ENCODE results near the gene HCST. TPM values are rescaled to one million over a fixed set of nuclear protein-coding genes. Genes with fewer than 3 reads are reported as not detected.
"Not testable (repeated sequence)": the region's sequence is repeated elsewhere in the genome, so short reads cannot be mapped to it uniquely, and the experiment has no call there.

HCST gene, protein sequence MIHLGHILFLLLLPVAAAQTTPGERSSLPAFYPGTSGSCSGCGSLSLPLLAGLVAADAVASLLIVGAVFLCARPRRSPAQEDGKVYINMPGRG
- total RNA-seq: 20.9 TPM
- long read RNA-seq, partial matches to known transcripts: 1 of 5 reads
- long read RNA-seq, other reads (novel, unspliced or antisense): 4 of 5 reads

DNA sequence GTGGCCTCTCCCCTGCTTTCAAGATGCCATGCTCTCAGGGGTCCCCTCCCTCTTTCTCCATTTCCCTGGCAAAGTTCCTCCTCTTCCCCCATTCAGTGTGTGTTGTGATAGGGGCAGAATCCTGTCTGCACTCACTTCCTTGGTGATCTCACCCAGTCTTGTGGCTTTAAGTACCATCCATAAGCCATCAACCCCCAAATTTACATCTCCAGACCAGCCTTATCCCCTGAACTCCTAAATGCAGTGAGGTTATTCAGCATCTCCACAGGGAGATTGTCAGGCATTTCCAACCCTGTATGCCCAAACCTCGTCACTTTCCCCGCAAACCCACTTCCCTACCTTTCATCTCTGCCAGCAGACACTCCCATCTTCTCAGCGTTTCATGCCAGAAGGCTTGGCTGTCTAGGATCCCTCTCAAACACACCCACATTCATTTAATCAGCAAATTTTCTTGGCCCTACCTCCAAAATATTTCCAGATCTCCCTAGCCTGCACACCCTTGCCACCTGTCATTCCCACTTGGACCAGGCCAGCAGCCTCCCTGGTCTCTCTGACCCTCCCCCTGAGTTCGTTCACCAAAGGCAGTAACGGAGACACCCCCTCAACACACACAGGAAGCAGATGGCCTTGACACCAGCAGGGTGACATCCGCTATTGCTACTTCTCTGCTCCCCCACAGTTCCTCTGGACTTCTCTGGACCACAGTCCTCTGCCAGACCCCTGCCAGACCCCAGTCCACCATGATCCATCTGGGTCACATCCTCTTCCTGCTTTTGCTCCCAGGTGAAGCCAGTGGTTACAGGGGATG, at the start of gene HCST:
Gene HCST (plus strand): TSS at position 676 of the 808 bp plus-strand sequence. CDS start 65 bp downstream, at position 741.
- DNase-seq (ENCODE audit: low spot score): no peak

DNA sequence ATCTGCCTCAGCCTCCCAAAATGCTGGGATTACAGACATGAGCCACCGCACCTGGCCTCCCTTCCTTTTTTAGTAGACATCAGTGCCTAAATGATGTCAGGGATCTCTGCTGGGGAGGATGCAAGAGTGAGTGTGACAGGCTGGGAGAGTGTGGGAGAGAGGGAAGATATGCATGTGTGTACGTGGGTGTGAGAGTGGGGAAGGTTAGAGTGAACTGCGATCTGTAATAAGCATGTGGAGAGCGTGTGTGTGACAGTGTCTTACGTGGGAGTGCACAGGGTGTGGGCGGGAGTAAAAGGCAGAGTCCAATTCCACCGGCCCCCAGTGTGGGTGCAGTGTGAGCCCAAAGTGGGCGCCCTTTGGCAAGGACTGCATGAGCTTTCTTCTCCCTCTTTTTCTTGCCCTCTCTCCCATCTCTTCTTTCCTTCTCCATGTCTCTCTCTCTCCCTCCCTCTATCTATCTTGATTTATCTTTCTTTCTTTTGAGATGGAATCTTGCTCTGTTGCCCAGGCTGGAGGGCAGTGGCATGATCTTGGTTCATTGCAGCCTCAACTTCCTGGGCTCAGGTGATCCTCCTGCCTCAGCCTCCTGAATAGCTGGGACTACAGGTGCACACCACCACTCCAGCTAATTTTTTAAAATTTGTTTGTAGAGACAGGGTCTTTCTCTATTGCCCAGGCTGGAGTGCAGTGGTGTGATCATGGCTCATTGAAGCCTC, 49.1 kb upstream of the HCST start:
- DNase-seq (ENCODE audit: low spot score): no peak

DNA sequence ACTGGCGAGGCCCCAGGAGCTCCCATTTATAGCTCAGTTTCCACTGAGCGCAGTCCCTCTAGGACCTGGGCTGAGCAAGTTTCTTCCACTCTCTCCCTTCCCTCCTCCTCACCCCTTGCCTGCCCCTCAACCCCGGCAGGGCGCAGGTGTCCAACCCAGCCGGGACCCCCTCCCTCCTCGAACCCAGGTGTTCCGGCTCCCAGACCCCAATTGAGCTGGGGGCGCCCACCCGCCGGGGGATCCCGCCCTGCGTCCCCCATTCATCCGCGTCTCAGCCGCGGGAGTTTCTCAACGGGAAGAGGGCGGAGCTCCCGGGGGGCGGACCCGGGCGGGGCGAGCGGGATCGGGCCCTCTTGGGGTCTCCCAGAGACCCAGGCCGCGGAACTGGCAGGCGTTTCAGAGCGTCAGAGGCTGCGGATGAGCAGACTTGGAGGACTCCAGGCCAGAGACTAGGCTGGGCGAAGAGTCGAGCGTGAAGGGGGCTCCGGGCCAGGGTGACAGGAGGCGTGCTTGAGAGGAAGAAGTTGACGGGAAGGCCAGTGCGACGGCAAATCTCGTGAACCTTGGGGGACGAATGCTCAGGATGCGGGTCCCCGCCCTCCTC, 45.7 kb upstream of the HCST start, which contains the start of gene KIRREL2:
Gene KIRREL2 (plus strand): TSS at position 366 of the 604 bp plus-strand sequence. CDS start 209 bp downstream, at position 575.
- DNase-seq (ENCODE audit: low spot score): no peak

DNA sequence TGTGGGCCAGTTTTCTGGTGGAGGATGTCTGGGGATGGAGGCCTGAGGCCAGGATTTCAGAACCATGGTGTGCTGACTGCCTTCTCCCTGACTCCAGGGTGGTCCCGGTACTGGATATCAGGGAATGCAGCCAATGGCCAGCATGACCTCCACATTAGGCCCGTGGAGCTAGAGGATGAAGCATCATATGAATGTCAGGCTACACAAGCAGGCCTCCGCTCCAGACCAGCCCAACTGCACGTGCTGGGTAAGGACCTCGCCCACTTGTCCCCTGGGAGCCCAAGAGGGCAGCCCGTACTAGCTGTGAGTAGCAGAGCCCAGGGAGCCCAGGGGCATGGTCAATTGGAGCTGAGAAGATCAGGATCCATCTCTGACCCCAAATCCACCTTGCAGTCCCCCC, 44.0 kb upstream of the HCST start:
- no peak for DNase-seq (ENCODE audit: low spot score)

DNA sequence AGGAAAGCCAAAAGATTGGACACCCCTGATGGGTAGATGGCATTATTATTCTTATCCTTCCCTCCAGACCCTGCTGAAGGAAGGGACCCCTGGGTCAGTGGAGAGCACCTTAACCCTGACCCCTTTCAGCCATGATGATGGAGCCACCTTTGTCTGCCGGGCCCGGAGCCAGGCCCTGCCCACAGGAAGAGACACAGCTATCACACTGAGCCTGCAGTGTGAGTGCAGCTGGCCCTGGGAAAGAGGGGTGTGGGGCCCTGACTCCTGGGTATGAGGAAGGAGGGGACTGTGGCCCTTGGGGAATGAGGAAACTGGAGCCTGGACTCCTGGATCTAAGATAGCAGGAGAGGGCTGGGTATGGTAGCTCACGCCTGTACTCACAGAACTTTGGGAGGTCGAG, 42.9 kb upstream of the HCST start:
- no peak for DNase-seq (ENCODE audit: low spot score)

DNA sequence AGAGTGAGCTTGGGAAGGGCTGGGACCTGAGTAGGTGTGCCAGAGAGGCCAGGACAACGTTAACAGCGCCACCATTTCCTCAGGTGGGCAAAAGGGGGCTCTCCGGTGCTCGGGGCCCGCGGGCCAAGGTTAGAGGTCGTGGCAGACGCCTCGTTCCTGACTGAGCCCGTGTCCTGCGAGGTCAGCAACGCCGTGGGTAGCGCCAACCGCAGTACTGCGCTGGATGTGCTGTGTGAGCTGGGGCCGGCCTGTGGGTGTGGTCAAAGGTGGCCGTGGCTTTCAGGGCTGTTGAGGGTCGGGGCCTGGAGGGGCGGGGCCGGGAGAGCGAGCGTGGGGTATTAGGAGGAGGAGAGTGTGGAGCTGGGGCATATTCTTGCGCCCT, 41.9 kb upstream of the HCST start:
- no peak for DNase-seq (ENCODE audit: low spot score)

DNA sequence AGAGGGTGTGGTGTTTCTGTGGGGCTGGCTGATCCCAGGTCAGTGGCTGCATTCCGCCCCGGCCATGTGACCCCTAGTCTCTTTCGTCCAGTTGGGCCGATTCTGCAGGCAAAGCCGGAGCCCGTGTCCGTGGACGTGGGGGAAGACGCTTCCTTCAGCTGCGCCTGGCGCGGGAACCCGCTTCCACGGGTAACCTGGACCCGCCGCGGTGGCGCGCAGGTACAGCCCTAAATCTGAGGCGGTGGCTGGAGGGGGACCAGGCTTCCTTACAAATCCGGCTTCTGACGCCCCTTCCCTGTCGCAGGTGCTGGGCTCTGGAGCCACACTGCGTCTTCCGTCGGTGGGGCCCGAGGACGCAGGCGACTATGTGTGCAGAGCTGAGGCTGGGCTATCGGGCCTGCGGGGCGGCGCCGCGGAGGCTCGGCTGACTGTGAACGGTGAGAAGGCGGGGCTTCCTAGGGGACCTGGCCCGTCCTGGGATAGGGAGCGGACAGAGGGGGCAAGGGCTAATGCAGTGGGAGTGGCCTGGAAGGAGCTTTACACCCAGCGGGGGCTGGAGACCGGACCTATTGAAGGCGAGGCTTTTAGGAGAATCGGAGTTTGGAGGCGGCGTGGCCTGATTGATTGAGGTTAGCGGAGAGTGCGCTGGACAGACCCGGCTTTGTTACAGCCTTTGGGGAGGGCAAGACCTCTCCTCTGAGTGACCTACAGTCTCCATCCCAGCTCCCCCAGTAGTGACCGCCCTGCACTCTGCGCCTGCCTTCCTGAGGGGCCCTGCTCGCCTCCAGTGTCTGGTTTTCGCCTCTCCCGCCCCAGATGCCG, 41.3 kb upstream of the HCST start:
- no peak for DNase-seq (ENCODE audit: low spot score)

DNA sequence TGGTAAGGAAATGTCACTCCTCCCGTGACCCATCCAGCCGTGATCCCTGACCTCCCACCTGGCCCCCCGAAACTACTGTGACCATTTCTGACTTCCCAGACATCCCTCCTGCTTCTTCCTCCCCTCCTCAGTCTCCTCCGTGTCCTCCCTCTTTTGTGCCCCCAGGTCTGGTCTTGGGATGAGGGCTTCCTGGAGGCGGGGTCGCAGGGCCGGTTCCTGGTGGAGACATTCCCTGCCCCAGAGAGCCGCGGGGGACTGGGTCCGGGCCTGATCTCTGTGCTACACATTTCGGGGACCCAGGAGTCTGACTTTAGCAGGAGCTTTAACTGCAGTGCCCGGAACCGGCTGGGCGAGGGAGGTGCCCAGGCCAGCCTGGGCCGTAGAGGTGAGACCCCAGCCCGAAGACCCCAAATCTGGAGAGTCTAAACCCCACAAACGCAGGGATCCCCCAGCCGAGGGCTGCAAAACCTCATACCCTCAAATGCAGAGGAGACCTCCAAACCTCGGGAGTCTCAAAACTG, 40.6 kb upstream of the HCST start:
- no peak for DNase-seq (ENCODE audit: low spot score)

DNA sequence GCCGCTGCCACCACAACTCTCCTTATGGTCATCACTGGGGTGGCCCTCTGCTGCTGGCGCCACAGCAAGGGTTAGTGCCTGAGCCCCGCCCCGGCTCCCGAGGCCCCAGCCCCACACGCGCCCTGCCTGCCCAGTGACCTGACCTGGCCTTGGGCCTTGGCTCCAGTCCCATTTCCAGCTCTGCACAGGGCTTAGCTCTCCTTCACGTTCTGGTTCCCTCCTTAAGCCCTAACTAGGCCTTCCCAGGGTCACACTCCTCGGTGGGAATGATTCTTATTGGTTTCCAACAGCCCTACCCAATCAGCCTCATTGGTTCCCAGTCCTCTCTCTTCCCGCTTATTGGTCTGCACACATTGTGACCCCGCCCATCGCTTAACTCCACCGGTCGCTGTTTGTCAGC, 39.8 kb upstream of the HCST start:
- no peak for DNase-seq (ENCODE audit: low spot score)

DNA sequence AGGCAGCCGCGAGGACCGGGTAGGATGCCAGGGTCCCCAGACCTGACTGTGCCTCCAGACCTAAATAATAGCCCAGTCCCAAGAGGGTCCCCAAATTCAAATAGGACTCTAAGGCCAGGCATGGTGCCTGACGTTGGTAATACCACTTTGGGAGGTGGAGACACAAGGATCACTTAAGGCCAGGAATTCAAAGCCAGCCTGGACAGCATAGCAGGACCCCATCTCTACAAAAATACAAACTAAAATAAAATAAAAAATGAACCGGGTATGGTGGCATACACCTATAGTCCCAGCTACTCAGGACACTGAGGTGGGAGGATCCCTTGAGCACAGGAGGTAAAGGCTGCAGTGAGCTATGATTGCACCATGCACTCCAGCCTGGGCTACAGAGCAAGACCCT, 39.3 kb upstream of the HCST start:
- DNase-seq (ENCODE audit: low spot score): no peak

DNA sequence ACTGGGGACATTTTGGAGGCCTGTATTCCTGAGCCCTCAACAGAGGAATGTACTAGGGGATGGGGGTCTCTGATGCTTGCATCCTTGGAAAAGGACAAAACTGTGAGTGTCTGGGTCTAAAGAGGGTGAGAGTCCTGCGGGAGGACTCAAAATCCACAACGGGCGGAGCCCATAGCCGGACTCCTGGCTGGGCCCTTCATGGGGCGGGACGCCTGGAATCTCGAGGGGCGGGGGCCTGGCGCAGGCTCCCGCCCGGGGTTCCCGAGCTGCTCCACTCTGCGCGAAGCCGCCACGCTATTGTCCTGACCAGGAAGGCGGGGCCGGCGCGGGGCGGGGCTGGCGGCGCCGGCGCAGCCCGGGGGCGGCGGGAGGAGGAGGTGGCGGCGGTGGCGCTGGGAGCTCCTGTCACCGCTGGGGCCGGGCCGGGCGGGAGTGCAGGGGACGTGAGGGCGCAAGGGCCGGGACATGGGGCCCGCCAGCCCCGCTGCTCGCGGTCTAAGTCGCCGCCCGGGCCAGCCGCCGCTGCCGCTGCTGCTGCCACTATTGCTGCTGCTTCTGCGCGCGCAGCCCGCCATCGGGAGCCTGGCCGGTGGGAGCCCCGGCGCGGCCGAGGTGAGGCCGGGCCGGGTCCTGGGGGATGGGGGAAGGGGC, 34.0 kb upstream of the HCST start, which contains the start of gene APLP1:
Gene APLP1 (plus strand): TSS at position 403 of the 651 bp plus-strand sequence. CDS start 63 bp downstream, at position 466.
- no peak for DNase-seq (ENCODE audit: low spot score)

DNA sequence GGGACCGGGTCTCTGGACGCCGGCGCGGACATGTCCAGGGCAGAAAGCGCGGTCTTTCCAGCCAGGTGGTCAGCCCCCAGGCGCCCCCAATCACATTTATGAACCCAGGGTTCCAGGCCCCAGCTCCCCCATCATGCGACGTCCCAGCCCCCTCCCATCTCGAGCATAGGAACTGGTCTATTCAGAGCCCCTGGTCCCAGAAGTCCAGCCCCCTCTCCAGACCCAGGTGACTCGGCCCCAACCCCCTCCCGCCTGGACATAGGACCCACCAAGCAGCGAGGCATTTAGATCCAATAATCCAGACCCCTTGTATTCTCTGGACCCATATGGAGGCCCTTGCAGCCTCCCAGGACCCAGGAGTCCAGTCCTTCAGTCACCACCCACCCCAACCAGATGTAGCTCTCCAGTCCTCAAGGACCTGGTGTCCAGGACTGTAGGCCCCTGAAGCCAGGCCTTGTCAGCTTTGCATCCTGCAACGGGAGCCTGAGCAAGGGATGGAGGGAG, 33.5 kb upstream of the HCST start:
- no peak for DNase-seq (ENCODE audit: low spot score)

DNA sequence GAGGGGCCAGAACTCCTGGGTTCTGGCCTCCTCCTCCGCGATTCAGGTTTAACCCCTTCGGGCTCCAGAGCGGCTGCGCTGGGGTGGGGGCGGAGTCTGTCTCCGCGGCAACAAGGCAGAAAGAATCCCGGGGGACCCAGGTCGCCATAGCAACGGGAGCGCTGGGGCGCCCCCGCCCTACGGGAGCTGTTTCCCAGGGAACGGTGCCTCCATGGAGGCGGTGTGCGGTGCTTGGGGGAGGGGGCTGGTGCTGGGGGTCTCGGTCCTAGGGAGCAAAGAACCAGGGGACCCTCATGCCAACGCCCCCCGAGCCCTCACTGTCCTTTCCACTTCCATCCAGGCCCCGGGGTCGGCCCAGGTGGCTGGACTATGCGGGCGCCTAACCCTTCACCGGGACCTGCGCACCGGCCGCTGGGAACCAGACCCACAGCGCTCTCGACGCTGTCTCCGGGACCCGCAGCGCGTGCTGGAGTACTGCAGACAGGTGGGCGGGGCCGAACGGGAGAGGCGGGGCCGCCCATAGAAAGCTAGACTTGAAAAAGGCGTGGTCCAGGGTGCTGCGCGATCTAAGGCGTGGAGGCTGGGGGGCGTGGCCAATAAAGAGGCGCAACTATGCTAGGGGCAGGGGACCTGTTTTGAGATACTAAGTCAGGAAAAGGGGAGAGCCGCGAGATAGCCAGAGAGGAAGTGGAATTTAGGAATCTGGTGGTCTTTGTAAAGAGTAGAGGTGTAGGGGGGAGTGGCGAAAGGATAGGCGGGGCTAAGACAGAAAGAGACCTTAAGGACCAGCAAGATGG, 32.8 kb upstream of the HCST start:
- no peak for DNase-seq (ENCODE audit: low spot score)

DNA sequence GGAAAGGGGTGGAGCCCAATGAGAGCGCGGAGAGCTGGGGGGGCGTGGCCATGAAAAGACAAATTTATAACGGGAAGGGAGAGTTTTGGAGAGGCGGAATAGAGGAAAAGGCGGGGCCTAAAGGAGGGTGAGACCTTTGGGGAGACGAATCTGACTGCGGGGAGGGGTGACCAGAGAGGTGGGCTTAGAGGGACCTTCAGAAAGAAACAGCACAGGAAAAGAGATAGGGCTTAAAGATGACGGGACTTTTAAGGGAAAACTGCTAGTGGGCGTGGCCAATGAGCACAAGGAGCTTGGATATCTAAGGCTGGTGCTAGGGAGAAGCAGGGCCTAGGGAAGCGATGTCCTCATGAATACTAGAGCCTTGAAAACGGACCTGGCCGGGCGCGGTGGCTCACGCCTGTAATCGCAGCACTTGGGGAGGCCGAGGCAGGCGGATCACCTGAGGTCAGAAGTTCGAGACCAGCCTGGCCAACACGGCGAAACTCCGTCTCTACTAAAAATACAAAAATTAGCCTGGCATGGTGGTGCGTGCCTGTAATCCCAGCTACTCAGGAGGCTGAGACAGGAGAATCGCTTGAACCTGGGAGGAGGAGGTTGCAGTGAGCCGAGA, 32.1 kb upstream of the HCST start:
- not testable (repeated sequence) for DNase-seq (ENCODE audit: low spot score)

DNA sequence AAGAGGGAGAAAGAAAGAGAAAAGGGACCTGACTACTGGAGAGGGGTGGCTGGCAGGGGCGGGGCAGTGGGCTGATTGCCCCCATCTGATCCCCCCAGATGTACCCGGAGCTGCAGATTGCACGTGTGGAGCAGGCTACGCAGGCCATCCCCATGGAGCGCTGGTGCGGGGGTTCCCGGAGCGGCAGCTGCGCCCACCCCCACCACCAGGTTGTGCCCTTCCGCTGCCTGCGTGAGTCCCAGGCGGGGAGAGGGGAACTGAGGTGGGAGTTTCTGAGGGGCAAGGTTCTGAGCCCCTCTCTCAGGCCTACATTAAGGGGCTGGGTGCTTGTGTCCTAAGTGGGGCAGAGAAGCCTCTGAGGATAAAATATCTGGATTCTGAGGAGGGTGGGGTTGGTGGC, 31.5 kb upstream of the HCST start:
- DNase-seq (ENCODE audit: low spot score): no peak

DNA sequence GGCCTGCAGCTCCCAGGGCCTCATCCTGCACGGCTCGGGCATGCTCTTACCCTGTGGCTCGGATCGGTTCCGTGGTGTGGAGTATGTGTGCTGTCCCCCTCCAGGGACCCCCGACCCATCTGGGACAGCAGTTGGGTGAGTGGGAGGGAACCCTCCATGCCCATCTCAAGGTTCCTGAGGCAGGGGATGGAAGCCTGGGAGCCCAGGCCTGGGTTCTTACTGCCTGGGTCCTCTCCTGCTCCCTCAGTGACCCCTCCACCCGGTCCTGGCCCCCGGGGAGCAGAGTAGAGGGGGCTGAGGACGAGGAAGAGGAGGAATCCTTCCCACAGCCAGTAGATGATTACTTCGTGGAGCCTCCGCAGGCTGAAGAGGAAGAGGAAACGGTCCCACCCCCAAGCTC, 30.7 kb upstream of the HCST start:
- no peak for DNase-seq (ENCODE audit: low spot score)

DNA sequence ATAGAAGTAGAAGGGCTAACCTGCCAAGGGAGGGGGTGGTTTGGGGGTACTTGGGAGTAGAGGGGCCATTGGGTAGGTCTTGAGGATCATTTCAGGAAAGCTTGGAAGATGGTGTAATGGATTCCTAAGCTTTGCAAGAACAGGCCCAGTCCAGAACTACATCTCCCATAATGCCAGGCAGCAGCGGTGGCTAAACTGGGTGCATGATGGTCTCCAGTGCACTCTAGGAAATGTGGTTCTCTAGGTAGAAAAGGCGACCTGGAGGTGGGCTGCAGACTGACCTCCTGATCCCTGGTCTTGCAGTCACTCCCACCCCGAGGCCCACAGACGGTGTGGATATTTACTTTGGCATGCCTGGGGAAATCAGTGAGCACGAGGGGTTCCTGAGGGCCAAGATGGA, 30.1 kb upstream of the HCST start:
- no peak for DNase-seq (ENCODE audit: low spot score)

DNA sequence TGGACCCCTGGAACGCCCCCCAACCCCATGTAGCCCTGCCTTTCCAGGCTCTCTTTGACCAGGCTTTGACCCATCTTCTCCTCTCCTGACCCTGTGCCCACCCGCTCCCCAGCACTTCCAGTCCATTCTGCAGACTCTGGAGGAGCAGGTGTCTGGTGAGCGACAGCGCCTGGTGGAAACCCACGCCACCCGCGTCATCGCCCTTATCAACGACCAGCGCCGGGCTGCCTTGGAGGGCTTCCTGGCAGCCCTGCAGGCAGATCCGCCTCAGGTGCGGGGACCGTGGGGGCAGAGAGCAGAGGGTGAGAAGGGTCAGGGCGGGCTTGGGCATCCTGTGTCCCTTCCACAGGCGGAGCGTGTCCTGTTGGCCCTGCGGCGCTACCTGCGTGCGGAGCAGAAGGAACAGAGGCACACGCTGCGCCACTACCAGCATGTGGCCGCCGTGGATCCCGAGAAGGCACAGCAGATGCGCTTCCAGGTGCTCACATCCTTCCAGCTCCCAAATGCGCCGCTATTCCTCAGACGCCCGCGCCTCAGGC, 27.9 kb upstream of the HCST start:
- no peak for DNase-seq (ENCODE audit: low spot score)
